Amniotic stem cell (primary cell): ENCODE results near the gene SPOUT1.

Source experiments
- DNase-seq: peaks from one replicate; lab custom pipeline; 2025; lab: John Stamatoyannopoulos, UW

Gene SPOUT1

GRCh38 chr9:128836509-128837145 is 7.0 kb upstream of the SPOUT1 start:
- no peak for DNase-seq

GRCh38 chr9:128835246-128836210 is 5.9 kb upstream of the SPOUT1 start:
- no peak for DNase-seq

- DNase-seq, result no peak
Measured at GRCh38 chr9:128833696-128834095, 4.1 kb upstream of the SPOUT1 start.

- no peak for DNase-seq
Measured at GRCh38 chr9:128828719-128829452, 708 bp downstream of the SPOUT1 start.

GRCh38 chr9:128828267-128828666 is 1.3 kb downstream of the SPOUT1 start:
- DNase-seq, result no peak

- no peak for DNase-seq
Measured at GRCh38 chr9:128825923-128826700, 3.5 kb downstream of the SPOUT1 start.

GRCh38 chr9:128824911-128825310 is 4.7 kb downstream of the SPOUT1 start:
- no peak for DNase-seq

- DNase-seq, result no peak
Measured at GRCh38 chr9:128823903-128824406, 5.6 kb downstream of the SPOUT1 start.

- no peak for DNase-seq
Measured at GRCh38 chr9:128823362-128823902, 6.2 kb downstream of the SPOUT1 start.

GRCh38 chr9:128822407-128823042 is 7.1 kb downstream of the SPOUT1 start:
- no peak for DNase-seq

GRCh38 chr9:128821584-128822406 is 7.8 kb downstream of the SPOUT1 start:
- DNase-seq, result no peak

GRCh38 chr9:128820665-128821583 is 8.7 kb downstream of the SPOUT1 start:
- no peak for DNase-seq

GRCh38 chr9:128819716-128820664 is 9.6 kb downstream of the SPOUT1 start:
- DNase-seq, result no peak

- no peak for DNase-seq
Measured at GRCh38 chr9:128818839-128819715, 10.5 kb downstream of the SPOUT1 start.

GRCh38 chr9:128818099-128818838 is 11.3 kb downstream of the SPOUT1 start, which contains the start of gene ENDOG:
Gene ENDOG, plus strand, starts transcription at chr9:128818500. Its CDS starts 185 bp downstream, at chr9:128818685.
- peak; percentile 90 for DNase-seq

GRCh38 chr9:128810873-128811272 is 18.7 kb downstream of the SPOUT1 start:
- no peak for DNase-seq
